HCT116 (cell line): ENCODE data around the gene FBXO46. TPM values are rescaled to one million over a fixed set of nuclear protein-coding genes. Genes with fewer than 3 reads are reported as not detected.

Source experiments
- ATAC-seq: fragments of 200-7000 bp; cut with Tn5 transposase; 2 replicates; pipeline ENCODE4 v1.9.1; 2020; ENCODE audit warnings: mild to moderate bottlenecking, moderate library complexity
- BruUV-seq: library from RNA; stranded (reverse); fragments of 400-500 nt; replicated peaks from 2 replicates; lab custom pipeline; 2021; lab: Mats Ljungman, UMichigan
- CTCF ChIA-PET: fragments of 300-600 bp; sonication (Branson Sonifier 250); formaldehyde crosslinking; loops from one replicate; lab custom pipeline; 2021; ENCODE audit warnings: antibody characterized with exemption; lab: Charles Lee
- POLR2A ChIA-PET: fragments of 300-600, 350-600 bp; sonication (Branson Sonifier 250); formaldehyde crosslinking; loops from one replicate; lab custom pipeline; 2021; ENCODE audit warnings: antibody characterized with exemption; lab: Charles Lee
- RAD21 ChIA-PET, 2 experiments: fragments of 300-600 bp; sonication (Branson Sonifier 250); formaldehyde crosslinking; loops; one replicate each; lab custom pipeline; 2023; ENCODE audit warnings: low total read pairs in 2 of 2; ENCODE audit not compliant: uncharacterized antibody in 2 of 2, unreplicated experiment in 2 of 2, low non-redundant PET in 1 of 2; lab: Charles Lee
- DNase-seq: peaks from one replicate; pipeline ENCODE4 v3.0.0-alpha.2; 2010; ENCODE audit warnings: low read depth, low spot score
- H2AFZ ChIP-seq: fragments of 200-600 bp; shearing (Covaris generic), sonication (generic); 2 replicates; pipeline ENCODE4 v1.6.1; 2017; ENCODE audit warnings: low read depth, mixed run types, mixed read lengths, antibody characterized with exemption, low read length; ENCODE audit not compliant: poor library complexity, severe bottlenecking
- H3K27ac ChIP-seq: 2 replicates; pipeline ENCODE4 v1.5.1; 2012; ENCODE audit warnings: low read depth, low read length
- H3K27me3 ChIP-seq: fragments of 200-600 bp; sonication (generic); 2 replicates; pipeline ENCODE4 v1.6.1; 2016; ENCODE audit warnings: mixed run types, low read length, mixed read lengths; ENCODE audit not compliant: insufficient read depth
- H3K36me3 ChIP-seq, 2 experiments: fragments of 200-500 bp in 1 of 2; fragments of 200-600 bp in 1 of 2; sonication (Bioruptor generic) in 1 of 2; sonication (generic) in 1 of 2; 2 replicates each; pipeline versions ENCODE4 v1.5.1 to v1.6.1; 2014 to 2016; ENCODE audit warnings: low read length in 2 of 2, inconsistent platforms in 1 of 2, mixed read lengths in 1 of 2, mixed run types in 1 of 2; ENCODE audit not compliant: insufficient read depth in 2 of 2, control insufficient read depth in 1 of 2
- H3K4me1 ChIP-seq, 2 experiments: fragments of 200-600 bp in 1 of 2; sonication (generic) in 1 of 2; 2 replicates each; pipeline versions ENCODE4 v1.5.1 to v1.6.1; 2012 to 2017; ENCODE audit warnings: low read length in 2 of 2, inconsistent platforms in 1 of 2, mild to moderate bottlenecking in 1 of 2, mixed read lengths in 1 of 2, mixed run types in 1 of 2, moderate library complexity in 1 of 2; ENCODE audit not compliant: insufficient read depth in 2 of 2, control insufficient read depth in 1 of 2
- H3K4me2 ChIP-seq: fragments of 200-600 bp; sonication (generic); 2 replicates; pipeline ENCODE4 v1.6.1; 2017; ENCODE audit warnings: mixed run types, low read length, mixed read lengths
- H3K4me3 ChIP-seq, 2 experiments: fragments of 200-600 bp in 1 of 2; sonication (generic) in 1 of 2; replicated peaks in 1 of 2; 2 replicates each; pipeline ENCODE4 v1.5.1; 2011 to 2016; ENCODE audit warnings: low read length in 2 of 2, control low read depth in 1 of 2, low read depth in 1 of 2, mild to moderate bottlenecking in 1 of 2, mixed read lengths in 1 of 2, mixed run types in 1 of 2
- H3K79me2 ChIP-seq: fragments of 200-600 bp; sonication (generic); 2 replicates; pipeline ENCODE4 v1.6.1; 2017; ENCODE audit warnings: mild to moderate bottlenecking, mixed run types, low read length, moderate library complexity, mixed read lengths; ENCODE audit not compliant: insufficient read depth
- H3K9ac ChIP-seq: fragments of 200-600 bp; sonication (generic); 2 replicates; pipeline ENCODE4 v1.6.1; 2016; ENCODE audit warnings: low read length, mixed read lengths
- H3K9me2 ChIP-seq: fragments of 200-600 bp; sonication (generic), shearing (Covaris generic); 2 replicates; pipeline ENCODE4 v1.6.1; 2017; ENCODE audit warnings: mixed run types, mild to moderate bottlenecking, moderate library complexity; ENCODE audit not compliant: insufficient read depth
- H3K9me3 ChIP-seq, 2 experiments: fragments of 200-500 bp in 1 of 2; fragments of 200-600 bp in 1 of 2; sonication (Bioruptor generic) in 1 of 2; sonication (generic) in 1 of 2; 2 replicates each; pipeline ENCODE4 v1.6.1; 2014 to 2017; ENCODE audit warnings: low read length in 2 of 2, mixed read lengths in 2 of 2, inconsistent platforms in 1 of 2, low read depth in 1 of 2, mild to moderate bottlenecking in 1 of 2, mixed run types in 1 of 2, moderate library complexity in 1 of 2; ENCODE audit not compliant: control insufficient read depth in 1 of 2, insufficient read depth in 1 of 2
- H4K20me1 ChIP-seq: fragments of 200-600 bp; sonication (generic), shearing (Covaris generic); 2 replicates; pipeline ENCODE4 v1.6.1; 2017; ENCODE audit warnings: mixed run types, mild to moderate bottlenecking, moderate library complexity; ENCODE audit not compliant: insufficient read depth
- CBX3 ChIP-seq: IDR thresholded peaks from 2 replicates; pipeline ENCODE4 v1.6.1; 2012; ENCODE audit warnings: low read depth
- CEBPB ChIP-seq: IDR thresholded peaks from 2 replicates; pipeline ENCODE4 v1.6.1; 2012; ENCODE audit warnings: low read depth
- EGR1 ChIP-seq: IDR thresholded peaks from 2 replicates; pipeline ENCODE4 v1.6.1; 2012; ENCODE audit warnings: low read depth
- ELF1 ChIP-seq: IDR thresholded peaks from 2 replicates; pipeline ENCODE4 v1.6.1; 2012; ENCODE audit warnings: low read depth, borderline replicate concordance
- POLR2A ChIP-seq: IDR thresholded peaks from 2 replicates; pipeline ENCODE4 v1.7.0; 2011; ENCODE audit warnings: borderline replicate concordance; ENCODE audit not compliant: insufficient read depth, insufficient read length; ENCODE audit errors: extremely low read depth
- RAD21 ChIP-seq: IDR thresholded peaks from 2 replicates; pipeline ENCODE4 v1.6.1; 2012; ENCODE audit warnings: low read depth, mild to moderate bottlenecking
- REST ChIP-seq: IDR thresholded peaks from 2 replicates; pipeline ENCODE4 v1.6.1; 2012; ENCODE audit warnings: low read depth
- SP1 ChIP-seq: IDR thresholded peaks from 2 replicates; pipeline ENCODE4 v1.6.1; 2012; ENCODE audit warnings: low read depth
- SRF ChIP-seq: IDR thresholded peaks from 2 replicates; pipeline ENCODE4 v1.6.1; 2012; ENCODE audit warnings: low read depth
- YY1 ChIP-seq: IDR thresholded peaks from 2 replicates; pipeline ENCODE4 v1.6.1; 2011; ENCODE audit warnings: low read length, low read depth, moderate library complexity, mild to moderate bottlenecking; ENCODE audit not compliant: insufficient replicate concordance; ENCODE audit errors: extremely low read depth
- ZFX ChIP-seq: fragments of 450-650 bp; IDR thresholded peaks from 2 replicates; pipeline ENCODE4 v1.6.1; 2017
- ZNF274 ChIP-seq: fragments of 200-500 bp; sonication (Bioruptor generic); IDR thresholded peaks from 2 replicates; pipeline ENCODE4 v1.6.1; 2014; ENCODE audit warnings: mild to moderate bottlenecking, low read depth, low read length, inconsistent platforms
- intact Hi-C: fragments of 100-400 bp; cut with micrococcal nuclease; formaldehyde crosslinking; loops from 2 replicates; pipeline ENCODE4 v1.10.0; 2022
- total RNA-seq: library from RNA; stranded (reverse); gene quantifications from one replicate; pipeline ENCODE4 v1.2.1, GENCODE V29; 2021; ENCODE audit not compliant: unreplicated experiment
- TF ChIP-seq, protein P1 (sequence below): IDR thresholded peaks from 2 replicates; pipeline ENCODE4 v1.6.1; 2012
- TF ChIP-seq, protein P2 (sequence below): IDR thresholded peaks from 2 replicates; pipeline ENCODE4 v1.6.1; 2012
- TF ChIP-seq, protein P3 (sequence below): IDR thresholded peaks from 2 replicates; pipeline ENCODE4 v1.6.1; 2011; ENCODE audit warnings: mild to moderate bottlenecking, low read length, moderate library complexity; ENCODE audit not compliant: insufficient replicate concordance; ENCODE audit errors: extremely low read depth

The FBXO46 gene
- total RNA-seq, 1 experiment from 2014 or later: 31.7 TPM

- Histone ChIP-seq H3K4me2 (no peak overlapping the region), H3K36me3 (no peaks in the 10 kb centered on the region), H2AFZ (no peak overlapping the region), H3K4me3 (no peak overlapping the region), H3K79me2 (no peaks in the 10 kb centered on the region), H3K27me3 (no peaks in the 10 kb centered on the region), H3K9ac (no peak overlapping the region), H3K9me2 (no peaks in the 10 kb centered on the region), H4K20me1 (no peaks in the 10 kb centered on the region), H3K27ac (no peak overlapping the region; the same call in 1 of the 2 replicates), H3K4me1 (peaks cover 10 to 40% of the 10 kb centered on the region in 2 experiments), H3K9me3 (no peaks in the 10 kb centered on the region)
- ATAC-seq: no peak
- CTCF ChIA-PET: interaction anchor here (1.1 kb wide), 1 partner anchor 14 kb away, joined by 4 read pairs; no protein-coding TSS in a partner anchor
- TSS peak; percentile 23 for BruUV-seq
- TF ChIP-seq ELF1 (no peak), ZNF274 (no peak), SP1 (no peak), POLR2A (no peak), SRF (no peak), ZFX (no peak), RAD21 (no peak), EGR1 (no peak), YY1 (no peak), CEBPB (no peak), REST (no peak), CBX3 (no peak)
- TF ChIP-seq, protein P1, sequence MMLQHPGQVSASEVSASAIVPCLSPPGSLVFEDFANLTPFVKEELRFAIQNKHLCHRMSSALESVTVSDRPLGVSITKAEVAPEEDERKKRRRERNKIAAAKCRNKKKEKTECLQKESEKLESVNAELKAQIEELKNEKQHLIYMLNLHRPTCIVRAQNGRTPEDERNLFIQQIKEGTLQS: no peak
- TF ChIP-seq, protein P2, sequence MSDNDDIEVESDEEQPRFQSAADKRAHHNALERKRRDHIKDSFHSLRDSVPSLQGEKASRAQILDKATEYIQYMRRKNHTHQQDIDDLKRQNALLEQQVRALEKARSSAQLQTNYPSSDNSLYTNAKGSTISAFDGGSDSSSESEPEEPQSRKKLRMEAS: no peak
- TF ChIP-seq, protein P3, sequence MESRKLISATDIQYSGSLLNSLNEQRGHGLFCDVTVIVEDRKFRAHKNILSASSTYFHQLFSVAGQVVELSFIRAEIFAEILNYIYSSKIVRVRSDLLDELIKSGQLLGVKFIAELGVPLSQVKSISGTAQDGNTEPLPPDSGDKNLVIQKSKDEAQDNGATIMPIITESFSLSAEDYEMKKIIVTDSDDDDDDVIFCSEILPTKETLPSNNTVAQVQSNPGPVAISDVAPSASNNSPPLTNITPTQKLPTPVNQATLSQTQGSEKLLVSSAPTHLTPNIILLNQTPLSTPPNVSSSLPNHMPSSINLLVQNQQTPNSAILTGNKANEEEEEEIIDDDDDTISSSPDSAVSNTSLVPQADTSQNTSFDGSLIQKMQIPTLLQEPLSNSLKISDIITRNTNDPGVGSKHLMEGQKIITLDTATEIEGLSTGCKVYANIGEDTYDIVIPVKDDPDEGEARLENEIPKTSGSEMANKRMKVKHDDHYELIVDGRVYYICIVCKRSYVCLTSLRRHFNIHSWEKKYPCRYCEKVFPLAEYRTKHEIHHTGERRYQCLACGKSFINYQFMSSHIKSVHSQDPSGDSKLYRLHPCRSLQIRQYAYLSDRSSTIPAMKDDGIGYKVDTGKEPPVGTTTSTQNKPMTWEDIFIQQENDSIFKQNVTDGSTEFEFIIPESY: no peak
- DNase-seq: no peak
- POLR2A ChIA-PET: no interaction called here
- RAD21 ChIA-PET: no interaction called here
- intact Hi-C loops: no loop called here
Observed at GRCh38 chr19:45764945-45765701, 34.4 kb upstream of the FBXO46 start.
